Small intestine (tissue), 16 donors: ENCODE measurements around the gene COL6A1. TPM values are rescaled to one million over a fixed set of nuclear protein-coding genes. Genes with fewer than 3 reads are reported as not detected.

ENCODE experiments used
- DNase-seq, 2 donors: peaks; one replicate each; pipeline versions ENCODE4 v3.0.0 to v3.0.0-alpha.2; 2013
- FAIRE-seq: peaks from 2 replicates; lab custom pipeline; 2012; peaks lifted over from hg19 to GRCh38; lab: Jason Lieb, UNC
- H3K27ac ChIP-seq, 3 donors: one replicate each; pipeline ENCODE4 v1.5.1; 2013; ENCODE audit warnings: low read length in 2 of 3, mild to moderate bottlenecking in 2 of 3, control low read depth in 1 of 3, inconsistent platforms in 1 of 3, low read depth in 1 of 3, moderate library complexity in 1 of 3
- H3K27me3 ChIP-seq, 3 donors: one replicate each; pipeline ENCODE4 v1.6.1; 2013; ENCODE audit warnings: low read length in 3 of 3, inconsistent platforms in 1 of 3; ENCODE audit not compliant: control insufficient read depth in 3 of 3, insufficient read depth in 3 of 3
- H3K36me3 ChIP-seq, 3 donors: one replicate each; pipeline ENCODE4 v1.6.1; 2013; ENCODE audit warnings: low read length in 3 of 3, inconsistent platforms in 1 of 3, low read depth in 1 of 3, mild to moderate bottlenecking in 1 of 3, moderate library complexity in 1 of 3; ENCODE audit not compliant: control insufficient read depth in 3 of 3, insufficient read depth in 2 of 3
- H3K4me1 ChIP-seq, 3 donors: one replicate each; pipeline ENCODE4 v1.6.1; 2013; ENCODE audit warnings: low read length in 2 of 3, inconsistent platforms in 1 of 3, low read depth in 1 of 3, mild to moderate bottlenecking in 1 of 3, moderate library complexity in 1 of 3; ENCODE audit not compliant: control insufficient read depth in 3 of 3, insufficient read depth in 2 of 3
- H3K4me3 ChIP-seq, 3 donors: one replicate each; pipeline ENCODE4 v1.5.1; 2013; ENCODE audit warnings: low read length in 3 of 3, control low read depth in 1 of 3, inconsistent platforms in 1 of 3, low read depth in 1 of 3, mild to moderate bottlenecking in 1 of 3, moderate library complexity in 1 of 3
- H3K9me3 ChIP-seq, 2 donors: one replicate each; pipeline ENCODE4 v1.6.1; 2013; ENCODE audit warnings: low read depth in 1 of 2, low read length in 1 of 2; ENCODE audit not compliant: control insufficient read depth in 2 of 2, insufficient read depth in 1 of 2
- WGBS, 3 donors: extraction: QIAGEN DNeasy Blood & Tissue Kit; methylation state at CpG; one replicate each; pipeline ENCODE4 v1.1.7; 2013; 5-methylcytosine and 5-hydroxymethylcytosine counted together
- long read RNA-seq, 10 donors: transcript quantifications; one replicate each; lab custom pipeline, GENCODE V29; 2026
- polyA plus RNA-seq, 4 donors: library from polyadenylated mRNA; stranded (reverse) in 3 of 4; unstranded in 1 of 4; fragments of 200-250 nt in 3 of 4; fragments of 120-200 nt in 1 of 4; gene quantifications; one replicate each; pipeline versions ENCODE4 v1.2.1 to v1.2.3, GENCODE V29; 2013
- donor health status: healthy with polysubstance abuse.
- donor health status: control.
- donor health status: control.
- donor health status: Bipolar disorder and iron deficiency.
- donor health status: healthy.

Gene COL6A1, protein sequence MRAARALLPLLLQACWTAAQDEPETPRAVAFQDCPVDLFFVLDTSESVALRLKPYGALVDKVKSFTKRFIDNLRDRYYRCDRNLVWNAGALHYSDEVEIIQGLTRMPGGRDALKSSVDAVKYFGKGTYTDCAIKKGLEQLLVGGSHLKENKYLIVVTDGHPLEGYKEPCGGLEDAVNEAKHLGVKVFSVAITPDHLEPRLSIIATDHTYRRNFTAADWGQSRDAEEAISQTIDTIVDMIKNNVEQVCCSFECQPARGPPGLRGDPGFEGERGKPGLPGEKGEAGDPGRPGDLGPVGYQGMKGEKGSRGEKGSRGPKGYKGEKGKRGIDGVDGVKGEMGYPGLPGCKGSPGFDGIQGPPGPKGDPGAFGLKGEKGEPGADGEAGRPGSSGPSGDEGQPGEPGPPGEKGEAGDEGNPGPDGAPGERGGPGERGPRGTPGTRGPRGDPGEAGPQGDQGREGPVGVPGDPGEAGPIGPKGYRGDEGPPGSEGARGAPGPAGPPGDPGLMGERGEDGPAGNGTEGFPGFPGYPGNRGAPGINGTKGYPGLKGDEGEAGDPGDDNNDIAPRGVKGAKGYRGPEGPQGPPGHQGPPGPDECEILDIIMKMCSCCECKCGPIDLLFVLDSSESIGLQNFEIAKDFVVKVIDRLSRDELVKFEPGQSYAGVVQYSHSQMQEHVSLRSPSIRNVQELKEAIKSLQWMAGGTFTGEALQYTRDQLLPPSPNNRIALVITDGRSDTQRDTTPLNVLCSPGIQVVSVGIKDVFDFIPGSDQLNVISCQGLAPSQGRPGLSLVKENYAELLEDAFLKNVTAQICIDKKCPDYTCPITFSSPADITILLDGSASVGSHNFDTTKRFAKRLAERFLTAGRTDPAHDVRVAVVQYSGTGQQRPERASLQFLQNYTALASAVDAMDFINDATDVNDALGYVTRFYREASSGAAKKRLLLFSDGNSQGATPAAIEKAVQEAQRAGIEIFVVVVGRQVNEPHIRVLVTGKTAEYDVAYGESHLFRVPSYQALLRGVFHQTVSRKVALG
- 100 to 1,000 TPM in 1 of 4 donors, 10 to 100 TPM in 1, 1 to 10 TPM in 2; 6.0 to 475 (median 47.7) TPM for polyA plus RNA-seq
- long read RNA-seq, donor 1, transcript COL6A1-206 (6 exons, 2,358 nt), result major isoform, 8 of 56 reads
- long read RNA-seq, donor 1, transcript COL6A1-204 (3 exons, 968 nt), result minor isoform, 5 of 56 reads
- long read RNA-seq, donor 1, partial matches to known transcripts, result 24 of 56 reads
- long read RNA-seq, donor 1, other reads (novel, unspliced or antisense), result 19 of 56 reads
- long read RNA-seq, donor 2, partial matches to known transcripts, result 27 of 32 reads
- long read RNA-seq, donor 2, other reads (novel, unspliced or antisense), result 5 of 32 reads
- long read RNA-seq, donor 3, transcript COL6A1-206 (6 exons, 2,358 nt), result major isoform, 7 of 174 reads
- long read RNA-seq, donor 3, transcript COL6A1-204 (3 exons, 968 nt), result minor isoform, 5 of 174 reads
- long read RNA-seq, donor 3, partial matches to known transcripts, result 162 of 174 reads
- long read RNA-seq, donor 3, other reads (novel, unspliced or antisense), result 0 of 174 reads
- long read RNA-seq, donor 4, partial matches to known transcripts, result 0 of 1 reads
- long read RNA-seq, donor 4, other reads (novel, unspliced or antisense), result 0 of 1 reads
- long read RNA-seq, donor 5, partial matches to known transcripts, result 72 of 78 reads
- long read RNA-seq, donor 5, other reads (novel, unspliced or antisense), result 0 of 78 reads
- long read RNA-seq, donor 6, partial matches to known transcripts, result 0 of 4 reads
- long read RNA-seq, donor 6, other reads (novel, unspliced or antisense), result 0 of 4 reads
- long read RNA-seq, donor 7, transcript COL6A1-204 (3 exons, 968 nt), result major isoform, 5 of 25 reads
- long read RNA-seq, donor 7, partial matches to known transcripts, result 0 of 25 reads
- long read RNA-seq, donor 7, other reads (novel, unspliced or antisense), result 18 of 25 reads
- long read RNA-seq, donor 8, partial matches to known transcripts, result 0 of 1 reads
- long read RNA-seq, donor 8, other reads (novel, unspliced or antisense), result 0 of 1 reads
- long read RNA-seq, donor 9, partial matches to known transcripts, result 6 of 8 reads
- long read RNA-seq, donor 9, other reads (novel, unspliced or antisense), result 0 of 8 reads
- long read RNA-seq, donor 10, partial matches to known transcripts, result 6 of 23 reads
- long read RNA-seq, donor 10, other reads (novel, unspliced or antisense), result 10 of 23 reads

DNA sequence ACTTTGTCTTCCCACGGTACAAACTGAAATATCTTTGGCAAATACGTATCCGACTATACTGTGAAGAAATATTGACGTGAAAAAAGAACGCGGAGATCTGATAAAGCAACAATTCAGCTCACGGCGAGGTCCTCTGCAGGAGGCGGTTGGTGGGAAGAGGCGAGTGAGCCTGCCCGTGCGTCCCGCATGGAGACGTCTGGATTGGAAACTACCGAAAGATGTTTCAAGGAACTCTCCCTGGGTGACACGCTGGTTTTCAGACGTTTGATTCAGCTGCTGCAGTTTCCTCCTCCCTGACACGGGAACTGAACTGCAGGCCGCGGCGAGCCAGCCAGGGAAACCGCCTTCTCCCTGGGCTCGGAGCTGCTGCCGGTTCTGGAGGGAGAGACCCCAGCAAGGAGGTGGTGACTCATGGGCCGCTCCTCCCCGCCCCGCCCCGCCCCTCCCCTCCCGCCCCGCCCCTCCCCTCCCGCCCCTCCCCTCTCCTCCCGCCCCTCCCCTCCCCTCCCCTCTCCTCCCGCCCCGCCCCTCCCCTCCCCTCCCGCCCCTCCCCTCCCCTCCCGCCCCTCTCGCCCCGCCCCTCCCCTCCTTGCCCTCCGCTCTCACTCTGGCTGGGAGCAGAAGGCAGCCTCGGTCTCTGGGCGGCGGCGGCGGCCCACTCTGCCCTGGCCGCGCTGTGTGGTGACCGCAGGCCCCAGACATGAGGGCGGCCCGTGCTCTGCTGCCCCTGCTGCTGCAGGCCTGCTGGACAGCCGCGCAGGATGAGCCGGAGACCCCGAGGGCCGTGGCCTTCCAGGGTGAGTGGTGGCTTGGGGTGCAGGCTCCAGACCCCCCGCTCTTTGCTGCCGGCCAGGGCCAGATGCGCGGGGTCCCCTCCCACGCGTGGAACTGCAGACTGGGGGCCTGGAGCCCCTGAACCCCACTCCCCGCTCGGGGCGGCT is at the start of gene COL6A1:
Gene COL6A1, plus strand, starts transcription at position 620 of the 941 bp plus-strand sequence. Its CDS starts 81 bp downstream, at position 701.
- Histone ChIP-seq H3K27me3 (peaks cover 0 to 28% (median 0%) of the 10 kb centered on the region in 3 donors), H3K36me3 (peaks cover 0 to 25% (median 0%) of the 10 kb centered on the region in 3 donors), H3K4me1 (peaks cover 0 to 9% (median 0%) of the 10 kb centered on the region in 3 donors), H3K4me3 (peak within 1 kb of the TSS; percentile 36 to 74 (median 53)), H3K27ac (peak within 1 kb of the TSS; percentile 37 to 81 (median 74)), H3K9me3 (no peaks in the 10 kb centered on the region)
- WGBS, 3 donors, result 0 to 1% (median 1%) methylated on average over 33 to 53 of the region's 63 CpGs
- DNase-seq (peak; percentile 47 to 82), FAIRE-seq (no peak)

DNA sequence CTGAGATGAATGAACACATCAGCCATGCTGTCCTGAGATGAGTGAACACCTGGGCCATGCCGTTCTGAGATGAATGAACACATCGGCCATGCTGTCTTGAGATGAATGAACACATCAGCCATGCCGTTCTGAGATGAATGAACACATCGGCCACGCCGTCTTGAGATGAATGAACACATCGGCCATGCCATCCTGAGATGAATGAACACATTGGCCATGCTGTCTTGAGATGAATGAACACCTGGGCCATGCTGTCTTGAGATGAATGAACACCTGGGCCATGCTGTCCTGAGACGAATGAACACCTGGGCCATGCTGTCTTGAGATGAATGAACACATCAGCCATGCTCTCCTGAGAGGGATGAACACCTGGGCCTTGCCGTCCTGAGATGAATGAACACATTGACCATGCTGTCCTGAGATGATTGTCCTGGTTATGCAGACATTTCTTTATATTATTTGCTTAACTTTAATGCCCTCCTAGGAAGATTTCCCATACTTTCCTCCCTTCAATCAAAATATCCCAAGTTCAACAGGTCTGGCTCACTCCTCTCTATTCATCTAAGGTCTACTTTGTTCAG is 48.6 kb upstream of the COL6A1 start:
- FAIRE-seq (no peak), DNase-seq (no peak)
- H3K27me3 ChIP-seq, result no peaks in the 10 kb centered on the region
- no peak overlapping the region for H3K4me3 ChIP-seq
- H3K4me1 ChIP-seq, result no peaks in the 10 kb centered on the region
- no peaks in the 10 kb centered on the region for H3K36me3 ChIP-seq
- H3K9me3 ChIP-seq, result peaks cover 0 to 22% of the 10 kb centered on the region in 2 donors
- WGBS, 3 donors, result 49 to 69% (median 64%) methylated on average over 9 of the region's 9 CpGs
- no peak overlapping the region for H3K27ac ChIP-seq

DNA sequence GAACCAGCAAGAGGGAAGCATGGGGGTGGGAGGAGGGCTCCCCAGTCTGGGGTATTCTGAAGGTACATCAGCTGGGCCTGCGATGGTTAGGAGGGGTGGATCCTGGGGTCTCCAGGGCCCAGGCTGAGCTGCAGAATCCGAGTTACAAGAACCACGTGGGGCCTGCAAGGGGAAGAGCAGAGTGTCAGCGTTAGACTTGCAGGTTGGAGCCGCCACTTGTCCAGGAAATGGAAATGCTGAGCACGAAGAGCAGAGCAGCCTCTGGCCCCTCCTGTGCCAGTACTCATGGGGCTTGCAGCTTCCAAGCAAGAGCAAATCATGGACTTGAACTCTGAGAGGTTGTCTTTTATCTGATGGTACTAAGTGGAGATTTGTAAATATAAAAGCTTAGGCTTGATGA is 47.5 kb upstream of the COL6A1 start:
- Histone ChIP-seq H3K4me3 (no peak overlapping the region), H3K36me3 (no peaks in the 10 kb centered on the region), H3K27me3 (no peaks in the 10 kb centered on the region), H3K27ac (no peak overlapping the region), H3K4me1 (no peaks in the 10 kb centered on the region), H3K9me3 (peaks cover 0 to 22% of the 10 kb centered on the region in 2 donors)
- WGBS, 3 donors, result 55 to 64% (median 63%) methylated on average over 6 of the region's 6 CpGs
- DNase-seq (no peak), FAIRE-seq (no peak)

DNA sequence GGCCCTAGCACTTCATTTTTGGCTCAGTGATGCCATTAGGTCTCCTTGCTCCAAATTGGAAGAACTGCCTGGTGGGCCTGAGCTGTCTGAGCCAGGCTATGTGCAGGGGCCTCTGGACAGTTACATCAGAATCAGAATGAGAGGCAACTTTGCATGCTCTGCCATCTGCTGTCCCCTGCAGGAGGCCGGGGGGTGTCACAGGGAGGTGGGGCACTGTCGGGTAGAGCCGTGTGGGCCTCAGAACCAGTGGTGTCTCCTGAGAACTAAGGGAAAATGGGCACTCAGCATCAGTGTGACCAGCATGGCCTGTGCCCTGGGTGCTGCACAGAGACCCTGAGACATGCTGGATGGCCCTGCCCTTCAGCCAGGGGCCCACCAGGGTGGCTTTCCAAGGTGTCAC is 47.0 kb upstream of the COL6A1 start:
- Histone ChIP-seq H3K9me3 (peaks cover 0 to 22% of the 10 kb centered on the region in 2 donors), H3K27ac (no peak overlapping the region), H3K36me3 (no peaks in the 10 kb centered on the region), H3K4me1 (no peaks in the 10 kb centered on the region), H3K27me3 (no peaks in the 10 kb centered on the region), H3K4me3 (no peak overlapping the region)
- FAIRE-seq (no peak), DNase-seq (no peak)
- 61 to 82% (median 67%) methylated on average over 3 of the region's 3 CpGs for WGBS, 3 donors

DNA sequence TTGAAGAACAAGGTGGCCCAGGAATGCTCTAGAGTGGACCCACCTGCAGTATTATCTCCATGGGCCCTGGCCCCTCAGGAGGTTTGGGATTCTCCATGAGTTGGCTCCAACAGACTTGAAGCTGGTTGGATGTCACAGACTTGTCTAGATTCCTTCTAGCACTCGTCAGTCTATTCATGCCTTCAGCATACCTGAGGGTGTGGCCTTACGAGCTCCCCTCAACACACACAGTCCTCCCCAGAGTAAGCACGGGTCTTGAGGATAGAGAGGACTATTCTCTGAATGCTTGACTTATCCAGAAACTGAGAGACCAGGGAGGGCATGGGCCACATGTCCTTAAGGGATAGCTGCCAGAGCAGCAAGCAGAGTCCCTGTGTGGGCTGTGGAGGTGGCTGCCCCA is 45.9 kb upstream of the COL6A1 start:
- 56 to 78% (median 67%) methylated on average over 3 of the region's 3 CpGs for WGBS, 3 donors
- DNase-seq, result peak in 1 of 2 donors; percentile 9

DNA sequence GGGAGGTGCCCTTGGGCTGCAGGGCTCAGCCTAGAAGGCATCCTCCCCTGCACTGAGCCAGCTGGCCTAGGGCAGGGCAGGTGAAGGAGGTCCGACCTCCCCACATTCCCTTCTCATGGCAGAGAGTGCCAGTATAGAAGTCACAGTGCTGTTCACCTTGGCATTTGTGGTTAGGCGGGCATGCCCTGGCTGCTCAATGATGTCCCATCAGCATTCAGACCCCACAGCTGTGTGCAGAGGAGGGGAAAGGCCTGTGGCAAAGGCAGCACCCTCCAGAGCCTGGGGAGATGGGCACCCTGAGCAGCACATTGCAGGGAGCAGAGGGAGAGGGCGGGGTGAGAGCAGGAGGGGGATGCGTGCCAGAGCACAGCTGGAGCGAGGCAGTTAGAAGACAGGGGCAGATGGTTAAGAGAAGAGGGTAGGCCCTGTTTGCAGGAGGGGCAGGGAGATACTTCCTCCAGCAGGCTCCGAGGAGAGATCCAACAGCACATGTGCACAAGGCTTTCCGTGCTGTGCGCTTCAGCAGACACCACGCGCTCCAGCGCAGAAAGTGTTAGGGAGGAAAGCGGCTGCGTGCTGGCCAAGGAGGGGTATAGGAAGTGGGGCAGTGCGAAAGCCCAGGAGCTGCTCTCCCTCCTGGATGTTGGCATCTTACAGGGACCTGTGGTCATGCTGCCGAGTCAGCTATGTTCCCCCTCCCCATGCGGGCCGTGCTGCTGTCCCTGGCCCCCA is 43.7 kb upstream of the COL6A1 start:
- 72 to 79% (median 76%) methylated on average over 16 to 17 of the region's 17 CpGs for WGBS, 3 donors
- FAIRE-seq (no peak), DNase-seq (no peak)
- Histone ChIP-seq H3K9me3 (peaks cover 0 to 22% of the 10 kb centered on the region in 2 donors), H3K4me3 (no peak overlapping the region), H3K36me3 (no peaks in the 10 kb centered on the region), H3K4me1 (no peaks in the 10 kb centered on the region), H3K27ac (no peak overlapping the region), H3K27me3 (no peaks in the 10 kb centered on the region)

More for the DNA sequence above, 45.9 kb upstream of the COL6A1 start:
- Histone ChIP-seq H3K27ac (no peak overlapping the region), H3K36me3 (no peaks in the 10 kb centered on the region), H3K4me1 (no peaks in the 10 kb centered on the region), H3K27me3 (no peaks in the 10 kb centered on the region), H3K9me3 (peaks cover 0 to 22% of the 10 kb centered on the region in 2 donors), H3K4me3 (no peak overlapping the region)
- no peak for FAIRE-seq
